Aorta (tissue), 5 donors: Measurements from ENCODE around the gene PSMD3. TPM values are rescaled to one million over a fixed set of nuclear protein-coding genes. Genes with fewer than 3 reads are reported as not detected.
"Not testable (repeated sequence)": the region's sequence is repeated elsewhere in the genome, so short reads cannot be mapped to it uniquely, and the experiment has no call there.

ENCODE experiments used
- ATAC-seq: fragments of 200-7000 bp; cut with Tn5 transposase; one replicate; pipeline ENCODE4 v1.9.1; 2022; ENCODE audit warnings: moderate library complexity; ENCODE audit not compliant: low FRiP score
- DNase-seq, 2 donors: peaks; one replicate each; pipeline ENCODE4 v3.0.0-alpha.2; 2020
- H3K27ac ChIP-seq, 2 donors: one replicate each; pipeline ENCODE4 v1.5.1; 2013; ENCODE audit warnings: low read length in 2 of 2, mild to moderate bottlenecking in 2 of 2, moderate library complexity in 2 of 2, control low read depth in 1 of 2, inconsistent platforms in 1 of 2, low read depth in 1 of 2
- H3K27me3 ChIP-seq, 2 donors: one replicate each; pipeline ENCODE4 v1.6.1; 2013; ENCODE audit warnings: control low read depth in 1 of 2, low read length in 1 of 2, mild to moderate bottlenecking in 1 of 2, moderate library complexity in 1 of 2; ENCODE audit not compliant: insufficient read depth in 2 of 2, control insufficient read depth in 1 of 2
- H3K36me3 ChIP-seq, 2 donors: one replicate each; pipeline ENCODE4 v1.6.1; 2013; ENCODE audit warnings: control low read depth in 1 of 2, low read length in 1 of 2, mild to moderate bottlenecking in 1 of 2; ENCODE audit not compliant: insufficient read depth in 2 of 2, control insufficient read depth in 1 of 2
- H3K4me1 ChIP-seq, 2 donors: one replicate each; pipeline ENCODE4 v1.6.1; 2013; ENCODE audit warnings: low read length in 2 of 2, control low read depth in 1 of 2, mild to moderate bottlenecking in 1 of 2, moderate library complexity in 1 of 2; ENCODE audit not compliant: insufficient read depth in 2 of 2, control insufficient read depth in 1 of 2
- H3K4me3 ChIP-seq, 2 donors: one replicate each; pipeline ENCODE4 v1.5.1; 2013; ENCODE audit warnings: low read length in 2 of 2, control low read depth in 1 of 2, mild to moderate bottlenecking in 1 of 2
- H3K9me3 ChIP-seq: one replicate; pipeline ENCODE4 v1.6.1; 2013; ENCODE audit warnings: mild to moderate bottlenecking, low read length; ENCODE audit not compliant: control insufficient read depth
- WGBS, 2 donors: extraction: QIAGEN DNeasy Blood & Tissue Kit; methylation state at CpG; one replicate each; pipeline ENCODE4 v1.1.7; 2013; 5-methylcytosine and 5-hydroxymethylcytosine counted together
- intact Hi-C, 2 donors: fragments of 100-400 bp; cut with DNase I; formaldehyde crosslinking; loops; one replicate each; pipeline versions ENCODE4 v1.14.2 to v1.15.0; 2022
- polyA plus RNA-seq, 2 donors: library from polyadenylated mRNA; stranded (reverse); fragments of 200-250 nt; gene quantifications; one replicate each; pipeline ENCODE4 v1.2.3, GENCODE V29; 2013
- total RNA-seq, 2 donors: library from RNA; stranded (reverse); fragmentation: NEBNext Ultra II Directional; extraction: Animal tissue kit (Norgen Biotek cat#: 25700); gene quantifications; one replicate each; pipeline ENCODE4 v1.2.1, GENCODE V29; 2021
- donor health status: healthy with polysubstance abuse.
- donor health status: Bipolar disorder and iron deficiency.
- donor health status: DM: no; HTN: no; CAD: no.
- donor health status: DM: no; HTN: no; CAD: no.
- donor health status: DM: yes; HTN: yes; CAD: no.

PSMD3 gene
- total and polyA plus RNA-seq, 4 donors, result 27.0 to 60.9 (median 59.9) TPM

DNA sequence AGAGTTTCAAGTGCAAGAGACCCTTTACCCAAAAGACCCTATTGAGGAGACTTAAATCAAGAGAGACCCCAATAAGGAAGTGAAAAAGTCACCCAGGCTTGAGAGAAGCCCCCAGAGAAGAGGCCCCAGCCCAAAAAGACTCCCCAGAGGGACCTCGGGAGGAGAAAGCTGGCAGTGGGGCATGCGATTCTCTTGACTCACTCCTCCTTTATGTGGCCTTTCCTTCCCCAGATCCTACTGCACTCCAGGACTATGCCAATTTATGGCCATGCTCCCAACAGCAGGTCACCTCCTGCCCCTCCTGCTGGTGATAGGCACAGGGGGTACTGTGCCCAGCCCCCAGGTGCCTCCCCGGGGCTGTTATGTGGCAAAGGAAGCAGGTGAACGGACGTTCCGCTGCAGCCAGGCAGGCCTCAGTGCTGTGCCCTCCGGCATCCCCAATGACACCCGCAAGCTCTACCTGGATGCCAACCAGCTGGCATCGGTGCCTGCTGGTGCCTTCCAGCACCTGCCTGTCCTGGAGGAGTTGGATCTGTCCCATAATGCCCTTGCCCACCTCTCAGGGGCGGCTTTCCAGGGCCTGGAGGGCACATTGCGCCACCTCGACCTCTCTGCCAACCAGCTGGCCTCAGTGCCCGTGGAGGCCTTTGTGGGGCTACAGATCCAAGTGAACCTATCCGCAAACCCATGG is 36.8 kb upstream of the PSMD3 start:
- no peak overlapping the region for H3K27ac ChIP-seq
- no peaks in the 10 kb centered on the region for H3K9me3 ChIP-seq
- no peak for DNase-seq
- 88 to 91% methylated on average over 14 of the region's 14 CpGs for WGBS, 2 donors
- no peaks in the 10 kb centered on the region for H3K36me3 ChIP-seq
- ATAC-seq, result no peak
- H3K4me1 ChIP-seq, result no peaks in the 10 kb centered on the region
- no peak overlapping the region for H3K4me3 ChIP-seq
- intact Hi-C loops, result no loop called here
- H3K27me3 ChIP-seq, result no peaks in the 10 kb centered on the region

DNA sequence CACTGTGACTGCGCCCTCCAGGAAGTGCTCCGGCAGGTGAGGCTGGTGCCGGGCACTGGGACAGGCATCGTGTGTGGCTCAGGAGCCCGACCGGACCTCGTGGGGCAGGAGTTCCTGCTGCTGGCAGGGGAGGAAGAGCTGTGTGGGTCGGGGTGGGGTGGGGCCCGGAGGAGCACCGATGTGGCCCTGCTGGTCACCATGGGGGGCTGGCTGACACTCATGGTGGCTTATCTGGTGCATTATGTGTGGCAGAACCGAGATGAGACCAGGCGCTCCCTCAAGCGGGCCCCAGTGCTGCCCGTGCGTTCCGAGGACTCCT is 36.3 kb upstream of the PSMD3 start:
- WGBS, 2 donors, result 86 to 91% methylated on average over 16 of the region's 16 CpGs
- ATAC-seq, result no peak
- intact Hi-C loops, result no loop called here

DNA sequence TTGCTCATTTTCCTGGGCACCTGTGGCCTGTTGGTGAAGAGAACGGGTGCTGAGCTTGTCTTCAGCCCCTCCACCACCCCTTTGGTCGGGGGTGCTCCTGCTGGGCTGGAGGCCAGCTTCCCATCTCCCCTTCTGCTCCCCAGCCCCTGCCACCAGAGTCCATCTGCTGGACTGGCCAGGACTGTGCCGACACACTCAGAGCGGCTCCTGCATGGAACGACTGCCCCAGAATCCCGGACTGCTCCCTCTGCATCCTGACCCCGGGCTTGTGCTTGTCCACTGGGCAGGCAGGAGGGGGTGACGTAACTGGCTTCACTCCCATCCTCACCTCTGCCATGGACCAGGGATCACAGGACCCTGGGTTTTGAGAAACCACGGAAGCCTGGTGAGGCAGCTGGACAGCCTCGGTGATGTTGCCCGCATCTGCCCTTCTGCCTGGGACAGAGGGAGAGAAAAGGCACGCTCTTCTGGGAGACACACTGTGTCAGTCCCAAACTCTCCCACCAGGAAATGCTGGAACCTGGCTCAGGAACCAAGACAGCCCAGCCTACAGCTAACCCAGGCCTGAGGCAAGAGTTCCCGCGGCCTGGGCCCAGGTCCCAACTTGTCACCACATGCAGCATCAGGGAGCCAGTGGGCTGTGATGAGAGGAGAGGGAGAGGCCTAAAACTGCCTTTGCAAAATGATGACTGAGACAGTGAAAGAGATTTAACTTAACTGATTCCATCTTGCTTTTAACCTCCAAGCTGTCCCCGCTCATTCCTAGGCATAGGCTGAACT is 33.9 kb upstream of the PSMD3 start:
- DNase-seq (no peak), ATAC-seq (no peak)
- H3K27me3 ChIP-seq, result no peaks in the 10 kb centered on the region
- no peaks in the 10 kb centered on the region for H3K36me3 ChIP-seq
- H3K4me3 ChIP-seq, result no peak overlapping the region
- intact Hi-C loops, result no loop called here
- no peaks in the 10 kb centered on the region for H3K4me1 ChIP-seq
- H3K27ac ChIP-seq, result no peak overlapping the region
- H3K9me3 ChIP-seq, result no peaks in the 10 kb centered on the region
- 85% methylated on average over 15 of the region's 15 CpGs for WGBS, 2 donors

More for the DNA sequence above, 36.3 kb upstream of the PSMD3 start:
- Histone ChIP-seq H3K9me3 (no peaks in the 10 kb centered on the region), H3K27me3 (no peaks in the 10 kb centered on the region), H3K4me3 (no peak overlapping the region), H3K36me3 (no peaks in the 10 kb centered on the region), H3K27ac (no peak overlapping the region), H3K4me1 (no peaks in the 10 kb centered on the region)
- no peak for DNase-seq

DNA sequence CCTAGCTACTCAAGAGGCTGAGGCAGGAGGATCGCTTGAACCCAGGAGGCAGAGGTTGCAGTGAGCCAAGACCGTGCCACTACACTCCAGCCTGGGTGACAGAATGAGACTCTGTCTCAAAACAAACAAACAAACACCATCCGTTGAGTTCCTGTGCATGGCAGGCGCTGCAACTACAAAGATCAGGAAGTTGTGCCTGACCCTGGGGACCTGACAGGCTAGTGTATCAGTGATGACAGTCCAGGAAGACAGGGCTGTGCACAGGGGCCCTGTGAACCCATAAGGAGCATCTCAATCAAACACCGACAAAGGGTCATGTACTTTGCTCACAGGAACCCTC is 32.1 kb upstream of the PSMD3 start:
- DNase-seq, H3K27ac ChIP-seq, H3K4me3 ChIP-seq, intact Hi-C loops, H3K36me3 ChIP-seq, H3K27me3 ChIP-seq, ATAC-seq, H3K9me3 ChIP-seq, H3K4me1 ChIP-seq: not testable (repeated sequence)
- WGBS, 2 donors, result 89% methylated on average over 5 of the region's 5 CpGs

DNA sequence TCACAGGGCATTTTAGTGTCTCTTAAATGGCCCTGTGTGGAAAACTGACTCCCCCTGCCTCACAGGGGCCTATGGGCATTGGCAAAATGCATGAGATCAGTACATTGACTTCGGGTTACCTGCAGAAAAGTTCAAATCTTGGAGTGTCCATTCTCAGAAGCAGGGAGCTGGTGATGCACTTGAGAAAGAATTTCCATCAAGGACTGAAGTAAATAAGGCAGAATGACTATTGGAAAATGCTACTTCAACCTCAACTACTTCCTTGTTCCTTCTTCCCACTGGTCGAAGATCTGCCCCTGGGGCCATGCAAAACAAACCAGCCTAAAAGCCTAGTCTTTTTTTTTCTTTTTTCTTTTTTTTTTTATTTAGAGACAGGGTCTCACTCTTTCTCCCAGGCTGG is 31.6 kb upstream of the PSMD3 start:
- 84 to 89% methylated on average over 2 of the region's 2 CpGs for WGBS, 2 donors

DNA sequence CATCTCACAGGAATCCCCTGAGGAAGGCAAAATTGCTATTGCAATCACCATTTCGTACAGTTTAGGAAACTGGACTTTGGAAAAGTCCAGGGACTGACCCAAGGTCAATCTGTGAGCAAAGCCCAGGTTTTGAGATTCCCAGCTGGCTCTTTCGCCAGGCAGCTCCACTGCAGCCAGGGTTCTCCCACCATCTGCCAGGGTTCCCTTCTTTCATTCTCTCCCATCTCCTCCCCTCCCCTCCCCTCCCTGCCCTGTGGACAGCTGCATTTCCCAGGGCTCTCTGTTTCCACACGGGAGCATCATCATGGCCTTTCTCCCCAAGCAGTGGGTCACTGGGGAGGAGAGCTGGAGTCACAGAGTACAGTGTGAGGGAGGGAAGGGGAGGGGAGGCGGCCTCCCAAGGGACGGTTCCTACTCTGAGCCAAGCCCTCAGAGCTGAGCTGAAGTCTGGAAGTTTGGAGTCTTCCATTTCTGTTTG is 29.7 kb upstream of the PSMD3 start:
- no peaks in the 10 kb centered on the region for H3K9me3 ChIP-seq
- intact Hi-C loops, result no loop called here
- DNase-seq, result no peak
- H3K36me3 ChIP-seq, result no peaks in the 10 kb centered on the region
- H3K4me1 ChIP-seq, result no peaks in the 10 kb centered on the region
- 50 to 54% methylated on average over 5 of the region's 5 CpGs for WGBS, 2 donors
- no peak overlapping the region for H3K4me3 ChIP-seq
- ATAC-seq, result no peak
- H3K27me3 ChIP-seq, result no peaks in the 10 kb centered on the region
- H3K27ac ChIP-seq, result no peak overlapping the region

More for the DNA sequence above, 31.6 kb upstream of the PSMD3 start:
- Histone ChIP-seq H3K4me3 (no peak overlapping the region), H3K27me3 (no peaks in the 10 kb centered on the region), H3K36me3 (no peaks in the 10 kb centered on the region), H3K27ac (no peak overlapping the region), H3K9me3 (no peaks in the 10 kb centered on the region), H3K4me1 (no peaks in the 10 kb centered on the region)
- DNase-seq, result no peak
- ATAC-seq, result no peak
- intact Hi-C loops, result no loop called here

DNA sequence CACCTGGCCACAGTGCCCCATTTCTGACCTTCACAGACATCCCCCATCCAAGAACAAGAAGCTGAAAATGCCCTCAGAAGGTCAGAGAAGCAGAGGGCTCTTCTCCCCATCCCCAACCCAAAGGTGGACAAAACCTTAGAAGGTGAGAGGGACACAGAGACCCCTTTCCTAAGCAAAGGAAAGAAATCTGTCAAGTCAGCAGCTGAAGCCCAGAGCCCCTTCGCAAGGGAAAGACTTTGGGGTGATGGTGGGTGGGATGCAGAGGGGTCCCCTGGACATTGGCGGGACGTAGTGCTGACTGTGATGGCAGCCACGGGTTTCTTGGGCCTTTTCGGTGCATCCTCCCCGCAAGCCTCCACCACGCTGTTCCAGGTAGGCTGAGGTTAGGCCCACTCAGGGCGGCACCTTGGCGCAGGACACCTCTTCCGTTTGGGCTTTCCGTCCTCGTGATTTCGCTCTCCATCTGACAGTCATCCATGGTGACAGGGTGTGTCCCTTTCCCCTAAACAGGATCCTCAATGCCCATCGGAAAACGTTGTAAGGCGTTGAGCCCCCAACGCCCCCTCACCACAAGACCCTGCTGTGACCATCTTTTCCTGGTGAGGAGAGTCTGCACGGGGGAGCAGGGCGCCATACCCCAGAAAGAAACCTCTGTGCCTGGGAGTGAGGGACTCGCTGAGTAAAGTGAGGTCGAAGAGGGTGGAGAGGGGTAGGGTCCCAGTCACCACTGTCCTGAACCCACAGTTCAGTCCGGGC is 28.5 kb upstream of the PSMD3 start:
- Histone ChIP-seq H3K27me3 (no peaks in the 10 kb centered on the region), H3K4me3 (no peak overlapping the region), H3K4me1 (no peaks in the 10 kb centered on the region), H3K9me3 (no peaks in the 10 kb centered on the region), H3K36me3 (no peaks in the 10 kb centered on the region), H3K27ac (no peak overlapping the region)
- no peak for DNase-seq
- ATAC-seq, result no peak
- intact Hi-C loops, result loop anchor here (2.0 kb wide), 1 partner anchor 23 kb away; no protein-coding TSS in a partner anchor
- 74 to 75% methylated on average over 22 of the region's 22 CpGs for WGBS, 2 donors

DNA sequence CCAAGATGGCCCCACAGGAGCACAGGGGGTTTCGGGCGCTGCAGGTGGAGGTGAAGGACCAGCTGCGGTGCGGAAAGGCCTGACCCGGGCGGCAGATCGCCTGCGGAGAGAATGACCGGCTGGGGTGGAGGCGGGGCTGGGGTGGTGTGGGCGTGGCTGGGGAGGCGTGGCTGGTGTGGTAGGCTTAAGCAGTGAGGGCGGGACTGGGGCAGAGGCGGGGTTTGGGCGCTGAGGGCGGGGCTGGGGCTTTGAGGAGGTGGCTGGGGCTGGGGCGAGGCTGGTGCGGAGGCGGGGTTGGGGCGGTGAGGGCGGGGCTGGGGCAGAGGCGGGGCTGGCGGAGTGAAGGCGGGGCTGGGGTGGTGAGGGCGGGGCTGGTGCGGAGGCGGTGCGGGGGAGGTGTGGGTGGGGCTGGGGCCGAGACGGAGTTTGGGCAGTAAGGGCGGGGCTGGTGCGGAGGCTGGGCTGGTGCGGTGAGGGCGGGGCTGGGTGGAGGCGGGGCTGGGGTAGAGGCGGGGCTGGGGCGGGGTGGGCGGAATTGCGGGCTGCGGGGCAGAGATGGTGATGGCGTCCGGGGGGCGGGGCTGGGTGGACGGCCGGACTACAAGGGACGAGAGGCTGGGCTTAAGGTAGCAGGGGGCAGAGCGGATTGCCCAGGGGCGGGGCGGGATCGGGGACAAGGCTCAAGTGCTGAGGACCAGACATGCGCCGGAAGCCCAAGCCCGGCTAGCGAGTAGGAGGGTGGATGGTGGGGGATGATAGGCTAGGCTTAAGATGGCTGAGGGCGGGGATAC is 27.7 kb upstream of the PSMD3 start:
- intact Hi-C loops, result loop anchor here (2.0 kb wide), 1 partner anchor 24 kb away; no protein-coding TSS in a partner anchor
- WGBS, 2 donors, result 1 to 2% methylated on average over 32 to 55 of the region's 55 CpGs
- H3K4me1 ChIP-seq, result no peaks in the 10 kb centered on the region
- DNase-seq, result peak; percentile 99 to 100
- H3K27ac ChIP-seq, result no peak overlapping the region
- H3K9me3 ChIP-seq, result no peaks in the 10 kb centered on the region
- H3K4me3 ChIP-seq, result no peak overlapping the region
- peak; percentile 95 for ATAC-seq
- no peaks in the 10 kb centered on the region for H3K27me3 ChIP-seq
- H3K36me3 ChIP-seq, result no peaks in the 10 kb centered on the region
